ENCODE data around the gene ZNF429.
A peak's percentile ranks its signal among the peaks of the same experiment; 100 is the strongest.
"Not testable (repeated sequence)": the region's sequence is repeated elsewhere in the genome, so short reads cannot be mapped to it uniquely, and the experiment has no call there.

The ZNF429 gene

GRCh38 chr19:21513651-21514050 is 8.2 kb downstream of the ZNF429 start:
- no peak overlapping the region for H3K4me3 ChIP-seq (ENCODE audit: low read depth, low read length)
- DNase-seq (ENCODE audit: low read depth), result no peak
- TF ChIP-seq, protein P1, sequence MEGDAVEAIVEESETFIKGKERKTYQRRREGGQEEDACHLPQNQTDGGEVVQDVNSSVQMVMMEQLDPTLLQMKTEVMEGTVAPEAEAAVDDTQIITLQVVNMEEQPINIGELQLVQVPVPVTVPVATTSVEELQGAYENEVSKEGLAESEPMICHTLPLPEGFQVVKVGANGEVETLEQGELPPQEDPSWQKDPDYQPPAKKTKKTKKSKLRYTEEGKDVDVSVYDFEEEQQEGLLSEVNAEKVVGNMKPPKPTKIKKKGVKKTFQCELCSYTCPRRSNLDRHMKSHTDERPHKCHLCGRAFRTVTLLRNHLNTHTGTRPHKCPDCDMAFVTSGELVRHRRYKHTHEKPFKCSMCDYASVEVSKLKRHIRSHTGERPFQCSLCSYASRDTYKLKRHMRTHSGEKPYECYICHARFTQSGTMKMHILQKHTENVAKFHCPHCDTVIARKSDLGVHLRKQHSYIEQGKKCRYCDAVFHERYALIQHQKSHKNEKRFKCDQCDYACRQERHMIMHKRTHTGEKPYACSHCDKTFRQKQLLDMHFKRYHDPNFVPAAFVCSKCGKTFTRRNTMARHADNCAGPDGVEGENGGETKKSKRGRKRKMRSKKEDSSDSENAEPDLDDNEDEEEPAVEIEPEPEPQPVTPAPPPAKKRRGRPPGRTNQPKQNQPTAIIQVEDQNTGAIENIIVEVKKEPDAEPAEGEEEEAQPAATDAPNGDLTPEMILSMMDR (conservative IDR thresholded peaks at IDR 0.05; ENCODE audit: low read depth, low read length), result no peak

DNA sequence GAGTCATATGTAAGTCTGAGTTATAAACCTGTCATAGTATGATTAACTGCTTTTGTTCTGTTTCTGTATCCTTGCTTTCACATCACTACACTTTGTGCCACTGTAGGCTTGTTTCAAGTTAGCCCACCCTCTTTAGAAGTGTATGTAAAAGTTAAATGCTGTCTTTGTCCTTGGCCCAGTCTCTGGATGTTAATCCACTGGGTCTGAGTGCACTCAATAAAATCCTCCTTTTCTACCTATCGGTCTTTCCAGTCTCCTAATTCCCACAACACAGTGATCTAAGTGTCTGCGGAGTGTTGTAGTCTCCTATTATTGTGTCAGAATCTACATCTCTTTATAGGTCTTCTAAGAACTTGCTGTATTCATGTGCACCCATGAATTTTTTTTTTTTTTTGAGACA is 14.1 kb downstream of the ZNF429 start:
- DNase-seq (ENCODE audit: low read depth), result peak; percentile 2
- no peak overlapping the region for H3K4me3 ChIP-seq (ENCODE audit: low read depth, low read length)
- TF ChIP-seq, protein P1 (conservative IDR thresholded peaks at IDR 0.05; ENCODE audit: low read depth, low read length), result no peak

- DNase-seq (ENCODE audit: low read depth), result no peak
- no peak overlapping the region for H3K4me3 ChIP-seq (ENCODE audit: low read depth, low read length)
- TF ChIP-seq, protein P1 (conservative IDR thresholded peaks at IDR 0.05; ENCODE audit: low read depth, low read length), result no peak
Measured at GRCh38 chr19:21532904-21533303, 27.5 kb downstream of the ZNF429 start.

DNA sequence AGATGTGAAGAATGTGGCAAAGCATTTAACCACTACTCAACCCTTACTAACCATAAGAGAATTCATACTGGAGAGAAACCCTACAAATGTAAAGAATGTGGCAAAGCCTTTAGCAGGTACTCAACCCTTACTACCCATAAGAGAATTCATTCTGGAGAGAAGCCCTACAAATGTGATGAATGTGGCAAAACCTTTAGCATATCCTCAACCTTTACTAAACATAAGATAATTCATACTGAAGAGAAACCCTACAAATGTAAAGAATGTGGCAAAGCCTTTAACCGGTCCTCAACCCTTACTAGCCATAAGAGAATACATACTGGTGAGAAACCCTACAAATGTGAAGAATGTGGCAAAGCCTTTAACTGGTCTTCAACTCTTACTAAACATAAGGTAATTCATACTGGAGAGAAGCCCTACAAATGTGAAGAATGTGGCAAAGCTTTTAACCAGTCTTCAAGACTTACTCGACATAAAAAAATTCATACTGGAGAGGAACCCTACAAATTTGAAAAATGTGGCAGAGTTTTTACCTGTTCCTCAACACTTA is 31.4 kb downstream of the ZNF429 start:
- not testable (repeated sequence) for DNase-seq (ENCODE audit: low read depth); H3K4me3 ChIP-seq (ENCODE audit: low read depth, low read length)

GRCh38 chr19:21559444-21559843 is 54.0 kb downstream of the ZNF429 start:
- no peak for DNase-seq (ENCODE audit: low read depth)
- H3K4me3 ChIP-seq (ENCODE audit: low read depth, low read length), result no peak overlapping the region
- TF ChIP-seq, protein P1 (conservative IDR thresholded peaks at IDR 0.05; ENCODE audit: low read depth, low read length), result no peak

DNA sequence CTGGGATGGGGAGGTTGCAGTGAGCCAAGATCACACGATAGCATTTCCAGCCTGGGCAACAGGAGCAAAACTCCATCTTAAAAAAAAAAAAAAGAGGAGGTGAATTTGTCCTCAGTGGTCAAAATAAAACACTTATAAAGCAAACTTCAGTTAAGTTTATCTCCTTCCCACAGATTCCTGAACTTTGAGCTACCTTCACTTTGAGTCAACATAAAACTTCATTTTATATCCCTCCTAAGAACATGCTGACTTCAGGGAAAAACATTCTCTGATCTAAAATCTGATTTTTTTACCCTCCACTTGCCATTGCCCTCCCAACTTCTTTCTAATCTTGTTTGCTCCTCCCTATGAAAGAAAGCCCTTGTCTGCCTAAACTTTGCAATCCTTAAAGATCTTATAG is 59.0 kb downstream of the ZNF429 start:
- no peak overlapping the region for H3K4me3 ChIP-seq (ENCODE audit: low read depth, low read length)
- TF ChIP-seq, protein P1 (conservative IDR thresholded peaks at IDR 0.05; ENCODE audit: low read depth, low read length), result no peak
- DNase-seq (ENCODE audit: low read depth), result no peak

DNA sequence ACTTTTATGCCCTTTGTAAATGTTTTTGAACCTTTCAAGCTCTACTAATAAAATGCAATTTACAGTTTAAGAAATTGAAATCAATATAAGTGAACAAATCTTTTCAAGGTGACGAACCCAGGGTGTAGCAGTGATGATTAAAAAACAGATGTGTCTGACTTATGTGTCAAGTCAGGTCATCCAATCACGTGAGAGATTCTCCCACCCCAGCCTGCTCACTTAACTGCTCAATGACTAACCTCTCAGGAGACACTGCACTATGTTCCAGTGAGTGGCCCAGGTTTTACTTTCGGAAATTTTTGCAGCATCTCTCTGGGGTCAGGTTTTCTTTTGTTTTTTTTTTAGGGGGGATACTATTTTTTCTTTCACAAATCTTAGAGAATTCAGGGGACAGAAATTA is 60.7 kb downstream of the ZNF429 start:
- no peak overlapping the region for H3K4me3 ChIP-seq (ENCODE audit: low read depth, low read length)
- TF ChIP-seq, protein P1 (conservative IDR thresholded peaks at IDR 0.05; ENCODE audit: low read depth, low read length), result no peak
- no peak for DNase-seq (ENCODE audit: low read depth)

- DNase-seq (ENCODE audit: low read depth), result not testable (repeated sequence)
- H3K4me3 ChIP-seq (ENCODE audit: low read depth, low read length), result peak overlapping the region; percentile 13
Measured at GRCh38 chr19:21567806-21568205, 62.4 kb downstream of the ZNF429 start.

All from choroid plexus epithelial cell (primary cell).